ENCODE results near the gene ZNF598.
"Not testable (repeated sequence)": the region's sequence is repeated elsewhere in the genome, so short reads cannot be mapped to it uniquely, and the experiment has no call there.

ZNF598 gene

DNA sequence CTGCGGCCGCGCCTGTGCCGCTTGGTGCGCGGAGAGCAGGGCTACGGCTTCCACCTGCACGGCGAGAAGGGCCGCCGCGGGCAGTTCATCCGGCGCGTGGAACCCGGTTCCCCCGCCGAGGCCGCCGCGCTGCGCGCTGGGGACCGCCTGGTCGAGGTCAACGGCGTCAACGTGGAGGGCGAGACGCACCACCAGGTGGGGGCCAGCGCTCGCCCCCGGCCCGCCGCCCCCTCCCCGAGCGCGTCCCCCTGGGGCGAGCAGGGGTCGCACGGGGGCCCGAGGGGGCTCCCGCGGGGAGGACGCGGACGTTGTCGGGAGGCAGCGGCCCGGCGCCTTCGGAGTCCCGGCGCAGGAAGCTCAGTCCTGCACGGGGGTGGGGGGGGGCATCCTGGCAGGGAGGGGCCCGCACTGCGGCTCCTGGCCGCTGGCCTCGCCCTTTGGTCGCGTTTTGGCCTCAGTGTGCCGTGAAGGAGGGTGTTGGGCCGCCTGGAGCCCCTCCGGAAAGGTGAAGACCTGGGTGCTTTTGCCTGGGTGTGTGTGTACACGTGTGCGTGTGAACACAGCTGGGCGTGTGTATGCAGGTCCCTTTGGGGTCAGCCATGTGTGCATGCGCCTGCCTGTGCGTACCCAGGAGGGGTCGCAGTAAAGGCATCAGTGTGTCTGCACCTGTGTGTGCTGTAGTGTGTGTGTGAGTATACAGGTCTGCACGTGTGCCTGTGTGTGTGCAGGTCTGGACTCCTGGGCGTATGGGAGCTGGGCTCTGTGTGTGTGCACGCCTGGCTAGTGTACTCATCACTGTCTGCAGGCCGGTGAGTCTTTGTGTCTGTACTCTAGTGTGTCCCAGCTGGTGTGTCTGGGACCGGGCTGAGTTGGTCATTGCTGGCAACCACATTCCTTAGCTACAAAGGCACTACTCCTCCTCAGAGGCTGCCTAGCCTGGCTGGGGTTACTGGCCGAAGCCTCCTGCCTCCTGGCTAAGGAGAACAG, 17.7 kb upstream of the ZNF598 start:
- DNase-seq (ENCODE audit: low read depth) = no peak

DNA sequence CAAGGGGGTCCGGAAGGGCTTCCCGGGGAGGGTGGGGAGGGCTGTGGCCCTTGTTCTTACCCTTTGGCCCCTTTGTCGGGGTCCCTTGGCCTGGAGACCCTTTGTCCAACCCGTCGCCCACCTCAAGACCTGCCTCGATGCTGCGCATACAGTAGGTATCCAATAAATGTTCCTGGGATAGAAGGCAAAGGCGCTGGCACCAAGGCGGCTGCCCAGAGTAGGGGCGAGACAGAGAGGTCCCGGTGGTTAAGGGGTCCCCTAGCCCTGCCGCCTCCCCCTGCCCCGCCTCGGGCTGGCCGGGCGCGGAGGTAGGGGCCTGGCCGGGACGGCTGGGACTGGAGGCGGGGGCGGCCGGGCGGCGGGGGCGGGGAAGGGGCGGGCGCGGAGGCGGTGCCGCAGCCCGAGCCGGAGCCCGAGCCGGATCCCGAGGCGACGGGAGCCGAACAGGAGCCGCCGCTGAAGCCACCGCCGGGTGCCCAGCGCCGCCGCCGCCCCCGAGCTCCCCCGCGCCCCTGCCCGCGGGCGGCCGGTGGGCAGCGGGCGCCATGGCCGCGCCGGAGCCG, 16.9 kb upstream of the ZNF598 start, which contains the start of gene NHERF2:
NHERF2 (plus strand) TSS at position 442 of the 563 bp plus-strand sequence; CDS start at position 546, 104 bp downstream.
- no peak for DNase-seq (ENCODE audit: low read depth)

DNA sequence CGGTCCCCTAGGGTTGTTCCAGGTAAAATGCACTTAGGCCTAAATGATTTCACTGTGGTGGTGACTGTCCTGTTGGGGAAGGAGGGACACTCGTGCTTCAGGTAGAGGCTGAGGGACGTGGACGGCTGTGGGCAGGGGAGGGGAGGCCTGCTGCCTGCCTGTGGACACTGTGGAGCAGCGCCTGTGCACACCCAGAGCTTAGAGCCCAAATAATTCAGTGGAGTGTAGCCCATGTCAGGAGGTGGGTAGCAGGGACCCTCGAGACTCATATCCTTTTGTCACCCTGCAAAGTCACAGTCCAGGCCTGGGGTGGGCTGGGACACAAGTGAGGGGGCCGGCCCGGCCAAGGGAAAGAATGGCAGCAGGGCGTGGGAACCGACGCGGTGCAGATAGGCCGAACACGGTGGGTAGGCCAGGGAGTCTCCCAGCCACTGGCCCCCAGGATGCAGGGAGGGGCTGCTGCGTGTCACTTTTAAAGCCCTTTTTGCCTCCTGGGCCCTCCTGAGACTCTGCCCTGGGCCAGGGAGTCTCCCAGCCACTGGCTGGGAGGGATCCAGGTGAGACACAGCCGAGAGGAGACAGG, 16.3 kb upstream of the ZNF598 start:
- no peak for DNase-seq (ENCODE audit: low read depth)

DNA sequence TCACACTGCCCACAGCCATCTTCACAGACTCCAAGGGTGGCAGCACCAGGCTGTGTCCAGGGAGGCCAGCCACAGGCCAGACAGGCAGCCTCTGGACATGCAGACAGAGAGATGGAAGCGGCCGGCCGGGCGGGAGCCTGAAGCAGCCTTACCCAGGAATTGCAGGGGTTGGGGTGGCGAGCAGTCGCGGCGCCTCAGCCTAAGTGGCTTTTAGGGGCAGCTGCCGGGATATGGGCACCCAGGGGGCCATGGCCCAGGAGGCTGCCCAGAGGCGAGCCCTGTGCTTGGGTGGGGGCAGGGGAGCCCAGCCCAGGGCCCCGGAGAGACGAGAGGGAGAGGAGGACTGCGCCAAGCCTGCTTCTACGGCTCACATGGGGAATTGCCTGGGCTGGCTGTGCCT, 15.6 kb upstream of the ZNF598 start:
- no peak for DNase-seq (ENCODE audit: low read depth)

DNA sequence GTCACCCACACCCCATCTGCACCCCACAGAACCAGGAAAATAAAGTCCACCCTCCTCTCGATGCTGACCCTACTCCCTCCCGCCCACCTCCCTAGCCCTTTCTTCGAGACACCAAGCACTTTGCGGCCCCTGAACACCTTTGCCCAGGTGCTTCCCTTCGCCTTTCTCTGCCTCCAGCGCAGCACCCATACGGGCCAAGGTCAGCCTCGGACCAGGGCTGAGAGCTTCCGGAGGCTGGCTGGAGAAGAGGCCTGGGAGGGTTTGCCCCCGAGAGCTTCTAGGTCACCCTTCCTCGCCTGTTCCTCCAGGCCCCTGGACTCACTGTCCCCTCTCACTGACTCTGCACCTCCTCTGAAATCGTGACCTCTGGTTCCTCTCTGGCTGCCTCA, 14.4 kb upstream of the ZNF598 start:
- no peak for DNase-seq (ENCODE audit: low read depth)

DNA sequence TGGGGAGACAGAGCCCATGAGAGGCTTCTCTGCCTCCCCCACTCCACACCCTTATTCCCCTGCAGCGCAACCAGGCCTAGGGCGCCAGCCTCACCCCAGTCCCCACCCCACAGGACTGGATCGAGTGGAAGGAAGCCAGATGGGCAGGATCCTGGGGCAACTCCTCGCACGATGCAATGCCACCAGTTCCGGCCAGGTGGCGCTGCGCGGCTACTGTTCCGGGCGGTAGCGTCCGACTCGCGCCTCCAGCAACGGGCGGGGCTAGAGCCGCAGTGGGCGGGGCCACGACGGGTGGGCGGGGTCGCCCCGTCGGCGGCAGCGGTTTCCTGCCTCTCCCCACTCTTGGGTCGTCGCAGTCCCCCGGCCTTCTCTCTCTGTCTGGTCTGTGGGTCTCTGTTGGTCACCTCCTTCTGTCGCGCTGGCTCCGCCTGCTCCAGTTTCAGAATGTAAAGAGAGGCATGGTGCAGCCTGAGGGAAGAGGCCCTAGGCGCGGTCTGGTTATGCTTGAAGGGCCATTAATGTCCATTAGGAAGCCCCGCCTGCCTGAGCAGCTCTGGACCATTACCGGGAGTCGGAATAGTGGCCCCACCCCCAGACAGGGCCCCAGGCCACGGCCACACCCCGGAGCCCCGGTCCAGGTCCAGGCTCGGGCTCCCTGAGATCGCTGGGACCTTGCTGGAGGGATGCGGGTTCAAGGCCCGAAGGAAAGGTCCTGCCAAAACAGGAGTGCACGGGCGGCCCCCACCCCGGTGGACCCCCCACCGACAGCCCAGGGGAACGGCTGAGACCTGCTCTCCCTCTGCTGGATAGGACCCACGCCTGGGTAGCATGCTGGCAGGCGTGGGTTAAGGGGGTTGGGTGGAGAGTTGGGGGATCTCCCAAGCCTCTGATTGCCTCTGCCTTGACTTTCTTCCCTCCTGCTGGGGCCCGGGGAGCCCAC, 13.7 kb upstream of the ZNF598 start:
- peak; percentile 92 for DNase-seq (ENCODE audit: low read depth)

DNA sequence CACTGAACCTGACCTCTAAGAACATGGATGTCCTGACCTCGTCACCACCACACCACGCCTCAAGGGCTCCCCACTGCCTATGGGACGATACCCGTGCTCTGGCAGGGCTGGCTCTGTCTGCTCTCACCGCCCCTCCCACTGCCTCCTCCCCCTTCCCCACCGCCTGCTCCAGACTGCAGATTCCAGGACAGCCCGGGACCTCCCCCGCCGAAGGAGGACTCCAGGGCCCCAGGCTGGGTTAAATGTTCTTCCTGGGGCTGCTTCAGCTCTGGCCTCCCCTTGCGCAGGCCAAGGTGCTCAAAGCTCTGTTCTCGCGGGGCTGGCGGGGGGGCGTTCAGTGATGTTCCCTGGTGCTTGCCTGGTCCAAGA, 13.1 kb upstream of the ZNF598 start:
- DNase-seq (ENCODE audit: low read depth) = no peak

DNA sequence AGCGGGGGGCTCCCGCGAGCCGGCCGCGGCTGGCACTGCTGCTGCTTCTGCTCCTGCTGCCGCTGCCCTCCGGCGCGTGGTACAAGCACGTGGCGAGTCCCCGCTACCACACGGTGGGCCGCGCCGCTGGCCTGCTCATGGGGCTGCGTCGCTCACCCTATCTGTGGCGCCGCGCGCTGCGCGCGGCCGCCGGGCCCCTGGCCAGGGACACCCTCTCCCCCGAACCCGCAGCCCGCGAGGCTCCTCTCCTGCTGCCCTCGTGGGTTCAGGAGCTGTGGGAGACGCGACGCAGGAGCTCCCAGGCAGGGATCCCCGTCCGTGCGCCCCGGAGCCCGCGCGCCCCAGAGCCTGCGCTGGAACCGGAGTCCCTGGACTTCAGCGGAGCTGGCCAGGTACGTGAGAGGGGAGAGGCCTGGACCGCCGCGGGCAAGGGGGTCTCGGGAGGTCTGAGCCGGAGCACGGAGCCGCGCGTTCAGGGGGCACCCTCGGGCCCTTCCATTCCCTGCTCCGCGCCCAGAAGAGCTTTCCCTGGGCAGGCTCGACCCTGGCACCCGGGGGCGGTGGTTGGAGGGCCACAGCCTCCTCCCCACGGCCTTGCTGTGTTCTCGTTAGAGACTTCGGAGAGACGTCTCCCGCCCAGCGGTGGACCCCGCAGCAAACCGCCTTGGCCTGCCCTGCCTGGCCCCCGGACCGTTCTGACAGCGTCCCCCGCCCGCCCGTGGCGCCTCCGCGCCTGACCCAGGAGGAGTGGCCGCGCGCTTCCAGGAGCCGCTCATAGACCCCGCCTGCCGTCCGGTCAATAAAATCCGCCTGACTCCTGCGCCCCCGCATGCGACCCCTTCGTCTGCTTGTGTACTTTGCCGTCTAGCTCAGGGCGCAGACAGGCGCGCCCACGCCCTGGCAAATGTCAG, 10.6 kb upstream of the ZNF598 start:
- no peak for DNase-seq (ENCODE audit: low read depth)

DNA sequence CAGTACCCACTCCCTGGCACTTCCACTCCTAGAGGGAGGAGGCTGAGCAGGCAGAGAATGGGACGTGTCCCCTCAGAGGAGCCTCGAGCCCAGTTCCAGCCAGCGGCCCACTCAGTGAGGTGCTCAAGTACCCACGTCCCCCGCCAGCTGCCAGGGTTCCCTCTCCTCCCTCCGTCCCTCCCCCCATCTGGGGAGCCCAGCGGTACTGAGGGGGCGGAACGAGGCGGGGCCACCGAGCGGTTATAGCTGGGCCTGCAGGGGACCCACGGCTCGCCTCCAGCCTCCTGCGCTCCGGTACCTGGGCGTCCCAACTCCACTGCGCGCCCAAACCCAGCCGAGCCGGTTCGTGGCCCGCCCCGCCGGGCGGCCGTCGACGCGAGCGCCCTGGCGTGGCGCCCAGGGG, 9.9 kb upstream of the ZNF598 start, which contains the start of gene NPW:
NPW (plus strand) TSS at position 268 of the 403 bp plus-strand sequence.
- no peak for DNase-seq (ENCODE audit: low read depth)

DNA sequence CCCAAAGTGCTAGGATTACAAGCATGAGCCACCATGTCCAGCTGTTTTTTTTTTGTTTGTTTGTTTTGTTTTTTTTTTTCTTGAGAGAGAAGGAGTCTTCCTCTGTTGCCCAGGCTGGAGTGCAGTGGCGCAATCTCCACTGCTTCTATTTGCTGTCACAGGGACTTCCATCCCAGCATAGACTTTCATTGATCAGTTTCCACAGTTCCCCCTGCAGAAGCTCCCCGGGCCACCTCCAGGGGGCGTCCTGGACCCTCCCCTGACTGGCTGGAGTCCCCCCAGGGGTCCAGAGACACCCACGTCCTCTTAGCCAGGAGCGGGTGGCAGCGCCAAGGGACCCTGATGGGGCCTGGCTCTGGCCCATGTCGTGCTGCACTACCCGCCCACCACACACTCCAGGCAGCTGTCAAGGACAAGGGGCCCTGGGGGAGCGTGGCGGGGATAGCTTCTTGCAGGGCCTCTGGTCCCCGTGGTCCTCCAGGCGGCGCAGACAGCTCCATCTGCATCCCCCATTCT, 6.8 kb upstream of the ZNF598 start:
- no peak for DNase-seq (ENCODE audit: low read depth)

DNA sequence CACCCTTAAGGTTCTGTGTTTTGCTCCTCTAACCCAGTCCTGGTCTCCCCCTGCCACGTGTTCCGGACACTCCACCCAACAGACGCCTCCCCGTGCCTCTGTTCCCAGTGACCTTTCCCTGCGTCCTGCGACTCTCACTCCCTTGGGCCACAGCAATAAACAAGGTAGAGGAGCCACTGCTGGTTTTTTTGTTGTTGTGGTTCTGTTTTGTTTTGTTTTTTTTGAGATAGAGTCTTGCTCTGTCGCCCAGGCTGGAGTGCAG, 6.3 kb upstream of the ZNF598 start:
- no peak for DNase-seq (ENCODE audit: low read depth)

DNA sequence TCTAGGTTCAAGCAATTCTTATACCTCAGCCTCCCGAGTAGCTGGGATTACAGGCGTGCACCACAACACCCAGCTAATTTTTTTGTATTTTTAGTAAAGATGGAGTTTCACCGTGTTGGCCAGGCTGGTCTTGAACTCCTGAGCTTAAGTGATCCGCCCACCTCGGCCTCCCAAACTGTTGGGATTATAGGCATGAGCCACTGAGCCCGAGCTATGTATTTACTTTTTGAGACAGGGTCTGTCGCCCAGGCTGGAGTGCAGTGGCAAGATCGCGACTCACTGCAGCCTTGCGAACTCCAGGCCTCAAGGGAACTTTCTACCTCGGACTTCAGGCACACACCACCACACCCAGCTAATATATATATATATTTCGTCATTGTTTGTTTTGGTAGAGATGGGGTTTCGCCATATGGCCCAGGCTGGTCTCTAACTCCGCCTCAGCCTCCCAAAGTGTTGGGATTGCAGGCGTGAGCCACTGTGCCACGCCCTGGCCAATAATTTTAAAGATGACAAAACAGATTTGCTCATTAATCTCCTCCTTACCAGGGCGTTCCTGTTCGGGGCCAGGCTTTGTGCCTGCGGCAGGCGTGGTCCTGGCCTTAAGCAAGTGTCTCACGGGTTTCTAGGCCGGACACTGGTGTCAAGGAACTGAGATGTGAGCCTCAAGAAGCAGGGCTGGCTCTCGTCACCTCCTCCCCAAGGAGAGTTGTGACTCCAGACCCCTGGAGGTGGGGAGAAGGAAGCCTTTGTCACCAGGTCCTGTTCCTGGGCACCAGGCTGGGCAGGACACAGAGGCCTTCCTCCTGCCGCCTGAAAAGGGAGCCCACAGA, 5.7 kb upstream of the ZNF598 start:
- no peak for DNase-seq (ENCODE audit: low read depth)

DNA sequence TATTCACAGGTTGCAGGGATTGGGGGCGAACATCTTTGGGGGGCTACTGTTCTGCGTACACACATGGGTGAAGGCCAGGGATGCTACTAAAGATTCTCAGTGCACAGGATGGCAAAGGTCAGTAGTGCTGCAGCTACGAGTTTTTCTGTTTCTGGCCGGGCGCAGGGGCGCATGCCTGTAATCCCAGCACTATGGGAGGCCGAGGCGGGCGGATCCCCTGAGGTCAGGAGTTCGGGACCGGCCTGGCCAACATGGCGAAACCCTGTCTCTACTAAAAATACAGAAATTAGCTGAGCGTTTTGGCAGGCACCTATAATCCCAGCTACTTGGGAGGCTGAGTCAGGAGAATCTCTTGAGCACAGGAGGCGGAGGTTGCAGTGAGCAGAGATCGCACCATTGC, 3.9 kb upstream of the ZNF598 start:
- DNase-seq (ENCODE audit: low read depth) = no peak

DNA sequence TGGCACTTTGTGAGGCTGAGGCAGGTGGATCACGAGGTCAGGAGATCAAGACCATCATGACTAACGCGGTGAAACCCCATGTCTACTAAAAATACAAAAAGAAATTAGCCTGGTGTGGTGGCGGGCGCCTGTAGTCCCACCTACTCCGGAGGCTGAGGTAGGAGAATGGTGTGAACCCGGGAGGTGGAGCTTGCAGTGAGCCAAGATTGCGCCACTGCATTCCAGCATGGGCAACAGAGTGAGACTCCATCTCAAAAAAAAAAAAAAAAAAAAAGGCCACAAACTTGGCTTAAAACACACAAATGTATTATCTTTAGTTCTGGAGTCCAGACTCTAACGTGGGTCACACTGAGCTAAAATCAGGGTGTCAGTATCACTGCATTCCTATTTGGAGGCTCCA, 2.1 kb upstream of the ZNF598 start:
- DNase-seq (ENCODE audit: low read depth) = not testable (repeated sequence)

DNA sequence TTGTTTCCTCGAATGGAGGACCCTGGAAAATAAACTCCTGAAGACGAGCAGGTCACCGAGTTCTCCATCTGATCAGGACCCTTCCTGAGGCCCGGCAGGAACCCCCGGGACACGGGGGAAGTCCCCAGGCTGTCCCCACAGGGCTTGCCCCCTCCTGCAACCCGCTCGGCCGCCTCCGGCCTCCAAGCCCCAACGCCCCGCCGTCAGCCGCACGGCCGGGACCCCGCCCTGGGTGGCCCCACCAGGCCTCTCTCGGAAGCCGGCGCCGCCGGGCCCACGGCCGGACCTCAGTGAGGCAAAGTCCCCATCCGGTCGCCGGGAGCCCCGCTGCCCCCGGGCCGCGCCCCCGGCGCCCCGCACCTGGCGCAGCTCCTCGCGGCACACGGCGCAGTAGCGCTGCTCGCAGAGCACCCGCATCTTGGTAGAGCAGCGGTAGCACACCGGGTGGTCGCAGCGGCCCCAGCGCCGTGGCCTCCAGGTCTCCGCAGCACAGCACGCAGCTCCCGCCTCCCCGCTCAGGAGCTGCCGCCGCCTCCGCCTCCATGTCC, 383 bp downstream of the ZNF598 start:
- no peak for DNase-seq (ENCODE audit: low read depth)

DNA sequence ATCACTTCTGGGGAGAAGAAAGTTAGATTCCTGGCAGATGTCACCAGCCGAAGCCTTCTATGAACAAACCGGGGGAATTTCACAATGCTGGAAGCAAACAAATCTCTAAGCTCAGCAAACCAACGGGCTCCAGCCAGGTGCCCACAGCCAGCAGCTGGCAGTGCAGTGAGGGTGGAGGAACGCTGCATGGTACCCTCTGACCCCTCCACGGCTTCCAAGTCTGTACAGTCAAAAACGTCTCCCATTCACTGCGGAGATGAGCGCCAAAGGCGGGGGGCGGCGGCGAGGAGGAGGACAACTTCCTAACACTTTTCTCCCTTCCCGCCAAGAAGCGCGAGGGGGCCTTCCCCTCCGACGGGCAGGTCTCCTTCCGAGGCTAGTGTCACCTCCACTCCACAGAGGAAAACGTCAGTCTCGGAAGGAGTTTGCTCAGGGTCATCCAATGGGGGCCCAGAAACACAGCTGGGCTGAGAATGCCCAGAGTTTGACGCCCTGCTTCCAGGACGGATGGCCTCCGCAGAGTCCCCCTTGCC, 924 bp downstream of the ZNF598 start:
- DNase-seq (ENCODE audit: low read depth) = no peak

DNA sequence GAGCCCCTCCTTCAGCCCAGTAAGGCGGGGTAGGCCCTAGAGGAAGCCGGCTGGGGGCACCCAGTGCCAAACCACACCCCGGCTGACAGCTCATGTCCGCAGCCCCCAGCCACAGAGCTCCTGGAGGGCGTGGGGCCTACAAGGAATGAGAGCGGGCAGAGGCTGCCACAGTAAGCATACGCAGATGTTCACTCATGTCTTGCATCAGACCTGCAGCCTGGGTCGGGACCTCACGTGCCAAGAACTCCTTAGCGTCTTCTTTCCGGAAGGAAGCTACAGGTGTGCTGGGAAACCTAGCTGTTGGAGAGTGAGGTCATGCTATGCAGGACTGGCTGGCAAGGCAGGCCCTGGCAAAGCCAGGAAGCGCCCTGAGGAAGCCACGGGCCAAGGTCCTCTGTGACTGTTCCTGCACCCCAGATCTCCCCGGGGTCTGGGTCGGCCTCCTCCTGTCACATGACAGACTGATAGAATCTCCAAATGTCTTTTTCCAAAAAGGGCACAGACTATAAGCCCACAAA, 1.6 kb downstream of the ZNF598 start:
- DNase-seq (ENCODE audit: low read depth) = no peak

DNA sequence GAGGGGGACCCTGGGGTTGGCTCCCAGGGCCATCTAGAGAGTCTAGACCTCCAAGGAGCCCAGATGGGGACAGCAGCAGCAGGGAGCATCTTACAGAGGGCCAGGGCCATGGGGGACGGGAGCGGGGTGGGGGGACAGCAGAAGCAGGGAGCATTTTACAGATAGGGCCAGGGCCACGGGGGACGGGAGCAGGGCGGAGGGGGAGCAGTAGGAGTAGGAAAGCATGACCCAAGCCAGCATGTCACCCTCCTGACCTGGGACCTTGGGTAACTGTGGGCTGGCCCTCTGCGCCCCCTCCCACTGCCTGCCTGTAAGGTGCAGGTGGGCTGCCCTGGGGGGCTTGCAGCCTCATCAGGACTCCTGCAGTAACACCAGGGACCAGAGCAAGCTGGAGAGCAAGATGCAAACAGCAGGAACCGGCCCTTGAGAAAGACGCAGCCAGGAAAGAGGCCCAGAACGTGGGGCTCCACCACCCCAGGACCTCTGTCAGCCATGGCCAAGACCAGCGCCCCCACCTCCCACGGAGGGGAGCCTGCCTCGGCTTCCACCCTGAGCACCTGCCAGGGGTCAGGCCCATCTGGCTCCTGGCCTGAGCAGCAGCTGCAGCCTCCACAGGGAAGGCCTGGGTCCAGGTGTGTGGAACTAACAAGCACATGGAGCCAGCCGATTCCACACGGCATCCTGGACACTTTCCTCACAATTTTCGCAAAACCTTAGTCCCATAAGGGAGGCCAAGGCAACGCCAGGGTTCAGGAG, 2.4 kb downstream of the ZNF598 start:
- no peak for DNase-seq (ENCODE audit: low read depth)
